ENCODE data around the gene DDX1. TPM values are rescaled to one million over a fixed set of nuclear protein-coding genes. Genes with fewer than 3 reads are reported as not detected.

Gene DDX1
- total RNA-seq, 4 donors from 2014 or later = 23.8 to 93.1 (median 56.6) TPM

- Histone ChIP-seq H3K4me3 (no peak overlapping the region), H3K9me3 (no peaks in the 10 kb centered on the region), H3K27ac (no peak overlapping the region), H3K36me3 (no peaks in the 10 kb centered on the region), H3K27me3 (no peaks in the 10 kb centered on the region), H3K4me1 (no peaks in the 10 kb centered on the region)
- no peak for DNase-seq
- intact Hi-C loops (cut with DNase I; ENCODE audit: low total_unique reads) = no loop called here
- no peak for TF ChIP-seq POLR2A (IDR thresholded peaks at IDR 0.05)
- TF ChIP-seq, protein P1, sequence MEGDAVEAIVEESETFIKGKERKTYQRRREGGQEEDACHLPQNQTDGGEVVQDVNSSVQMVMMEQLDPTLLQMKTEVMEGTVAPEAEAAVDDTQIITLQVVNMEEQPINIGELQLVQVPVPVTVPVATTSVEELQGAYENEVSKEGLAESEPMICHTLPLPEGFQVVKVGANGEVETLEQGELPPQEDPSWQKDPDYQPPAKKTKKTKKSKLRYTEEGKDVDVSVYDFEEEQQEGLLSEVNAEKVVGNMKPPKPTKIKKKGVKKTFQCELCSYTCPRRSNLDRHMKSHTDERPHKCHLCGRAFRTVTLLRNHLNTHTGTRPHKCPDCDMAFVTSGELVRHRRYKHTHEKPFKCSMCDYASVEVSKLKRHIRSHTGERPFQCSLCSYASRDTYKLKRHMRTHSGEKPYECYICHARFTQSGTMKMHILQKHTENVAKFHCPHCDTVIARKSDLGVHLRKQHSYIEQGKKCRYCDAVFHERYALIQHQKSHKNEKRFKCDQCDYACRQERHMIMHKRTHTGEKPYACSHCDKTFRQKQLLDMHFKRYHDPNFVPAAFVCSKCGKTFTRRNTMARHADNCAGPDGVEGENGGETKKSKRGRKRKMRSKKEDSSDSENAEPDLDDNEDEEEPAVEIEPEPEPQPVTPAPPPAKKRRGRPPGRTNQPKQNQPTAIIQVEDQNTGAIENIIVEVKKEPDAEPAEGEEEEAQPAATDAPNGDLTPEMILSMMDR (IDR thresholded peaks at IDR 0.05) = no peak
These were observed 45.2 kb upstream of the DDX1 start for GRCh38 chr2:15546297-15547098.

- TF ChIP-seq, protein P1 (IDR thresholded peaks at IDR 0.05) = no peak
- no peak for TF ChIP-seq POLR2A (IDR thresholded peaks at IDR 0.05)
- no peak for DNase-seq
- Histone ChIP-seq H3K9me3 (no peaks in the 10 kb centered on the region), H3K27me3 (no peaks in the 10 kb centered on the region), H3K27ac (no peak overlapping the region), H3K4me3 (no peak overlapping the region), H3K36me3 (no peaks in the 10 kb centered on the region), H3K4me1 (no peaks in the 10 kb centered on the region)
- intact Hi-C loops (cut with DNase I; ENCODE audit: low total_unique reads) = no loop called here
These were observed 44.4 kb upstream of the DDX1 start for GRCh38 chr2:15547115-15547876.

DNA sequence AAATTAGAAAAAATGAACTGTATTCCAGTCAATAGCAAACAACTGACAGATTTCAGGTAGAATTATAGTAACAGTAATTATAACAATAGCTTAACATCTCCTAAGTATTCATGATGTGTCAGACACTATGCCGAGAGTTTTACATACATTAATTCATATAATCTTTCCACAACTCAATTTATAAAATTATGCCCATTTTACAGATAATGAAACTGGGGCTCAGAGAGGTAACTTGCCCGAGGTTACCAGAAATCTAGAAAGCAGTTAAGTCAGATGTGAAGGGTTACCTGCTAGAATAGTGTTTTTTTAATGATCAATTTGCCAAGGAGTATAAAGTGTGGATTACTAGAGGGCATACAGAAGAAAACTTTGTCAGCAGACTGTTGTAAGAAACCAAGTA, 42.7 kb upstream of the DDX1 start:
- DNase-seq = no peak

DNA sequence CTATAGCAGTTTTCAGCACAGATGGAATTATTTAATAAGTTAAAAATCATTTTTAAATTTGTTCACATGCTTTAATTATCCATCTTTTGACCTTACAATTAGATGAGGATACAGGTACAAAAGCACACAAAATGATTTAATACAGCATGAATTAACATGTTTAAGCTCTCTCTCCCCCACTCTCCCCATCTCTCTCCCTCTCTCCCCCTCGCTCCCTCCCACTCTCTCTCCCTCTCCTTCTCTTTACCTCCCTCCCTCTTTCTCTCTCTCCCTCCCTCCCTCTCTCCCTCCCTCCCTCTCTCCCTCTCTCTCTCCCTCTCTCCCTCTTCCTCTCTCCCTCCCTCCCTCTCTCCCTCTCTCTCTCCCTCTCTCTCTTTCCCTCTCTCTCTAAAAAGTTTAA, 38.1 kb upstream of the DDX1 start:
- H3K27ac ChIP-seq = no peak overlapping the region
- intact Hi-C loops (cut with DNase I; ENCODE audit: low total_unique reads) = no loop called here
- H3K4me3 ChIP-seq = no peak overlapping the region
- no peak for DNase-seq
- H3K4me1 ChIP-seq = no peaks in the 10 kb centered on the region
- no peak for TF ChIP-seq POLR2A (IDR thresholded peaks at IDR 0.05)
- TF ChIP-seq, protein P1 (IDR thresholded peaks at IDR 0.05) = no peak
- no peaks in the 10 kb centered on the region for H3K9me3 ChIP-seq
- no peaks in the 10 kb centered on the region for H3K27me3 ChIP-seq
- no peaks in the 10 kb centered on the region for H3K36me3 ChIP-seq

More for the DNA sequence above, 42.7 kb upstream of the DDX1 start:
- TF ChIP-seq, protein P1 (IDR thresholded peaks at IDR 0.05) = no peak
- no peak for TF ChIP-seq POLR2A (IDR thresholded peaks at IDR 0.05)
- H3K27ac ChIP-seq = no peak overlapping the region
- no peak overlapping the region for H3K4me3 ChIP-seq
- intact Hi-C loops (cut with DNase I; ENCODE audit: low total_unique reads) = no loop called here
- H3K27me3 ChIP-seq = no peaks in the 10 kb centered on the region
- H3K4me1 ChIP-seq = no peaks in the 10 kb centered on the region
- no peaks in the 10 kb centered on the region for H3K9me3 ChIP-seq
- H3K36me3 ChIP-seq = no peaks in the 10 kb centered on the region

DNA sequence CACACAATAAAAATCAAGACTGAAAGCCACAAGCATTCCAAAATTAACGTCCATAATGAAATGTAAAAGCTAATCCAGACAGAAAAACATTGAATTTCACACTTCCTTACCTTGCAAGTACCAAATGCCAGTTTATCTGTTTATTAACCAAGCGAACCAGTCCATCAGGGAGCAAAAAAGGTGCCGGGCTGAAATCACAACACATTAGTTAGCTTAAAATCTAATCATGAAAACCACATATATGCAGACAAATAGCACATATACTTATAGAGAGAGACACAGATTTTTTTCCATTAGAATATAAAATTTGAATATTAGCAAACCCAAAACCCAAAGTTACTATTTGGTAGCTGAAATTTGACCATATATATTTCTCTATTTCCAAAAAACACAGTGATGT, 37.7 kb upstream of the DDX1 start:
- Histone ChIP-seq H3K27ac (no peak overlapping the region), H3K36me3 (no peaks in the 10 kb centered on the region), H3K9me3 (no peaks in the 10 kb centered on the region), H3K4me1 (no peaks in the 10 kb centered on the region), H3K27me3 (no peaks in the 10 kb centered on the region), H3K4me3 (no peak overlapping the region)
- DNase-seq = no peak
- intact Hi-C loops (cut with DNase I; ENCODE audit: low total_unique reads) = no loop called here
- TF ChIP-seq, protein P1 (IDR thresholded peaks at IDR 0.05) = no peak
- no peak for TF ChIP-seq POLR2A (IDR thresholded peaks at IDR 0.05)

All from uterus (tissue), 4 donors.